SU-DHL-6 (cell line): ENCODE results near the gene ARHGAP20.

Experiments used
- H2AFZ ChIP-seq: fragments of 200-600 bp; sonication (generic); 2 replicates; pipeline ENCODE4 v1.6.1; 2014; ENCODE audit warnings: low read depth, mild to moderate bottlenecking, moderate library complexity, mixed read lengths, antibody characterized with exemption, low read length; ENCODE audit not compliant: severe bottlenecking
- H3F3A ChIP-seq: fragments of 200-600 bp; shearing (Covaris generic); 2 replicates; pipeline ENCODE4 v1.6.0; 2016; ENCODE audit warnings: antibody characterized with exemption, mild to moderate bottlenecking; ENCODE audit not compliant: insufficient read depth
- H3K27ac ChIP-seq: fragments of 200-600 bp; sonication (generic); 2 replicates; pipeline ENCODE4 v1.5.1; 2016; ENCODE audit warnings: low read depth, mild to moderate bottlenecking, low read length, moderate library complexity, mixed read lengths
- H3K27me3 ChIP-seq: fragments of 200-600 bp; sonication (generic), shearing (Covaris generic); 2 replicates; pipeline ENCODE4 v1.6.0; 2014; ENCODE audit warnings: mild to moderate bottlenecking, low read length
- H3K36me3 ChIP-seq: fragments of 200-600 bp; sonication (generic); 2 replicates; pipeline ENCODE4 v1.6.1; 2014; ENCODE audit warnings: mild to moderate bottlenecking, low read length, mixed read lengths
- H3K4me2 ChIP-seq: fragments of 300-600, 200-600 bp; shearing (Covaris generic), sonication (generic); 2 replicates; pipeline ENCODE4 v1.6.0; 2014; ENCODE audit warnings: low read length, low read depth, mild to moderate bottlenecking; ENCODE audit not compliant: poor library complexity, severe bottlenecking
- H3K4me3 ChIP-seq: fragments of 200-600 bp; sonication (generic); 2 replicates; pipeline ENCODE4 v1.5.1; 2014; ENCODE audit warnings: antibody characterized with exemption, low read length, mild to moderate bottlenecking, mixed read lengths; ENCODE audit not compliant: insufficient read depth, poor library complexity, severe bottlenecking
- H3K79me2 ChIP-seq: fragments of 200-600 bp; sonication (generic); 2 replicates; pipeline ENCODE4 v1.6.1; 2014; ENCODE audit warnings: mild to moderate bottlenecking, low read length, moderate library complexity; ENCODE audit not compliant: insufficient read depth
- H3K9ac ChIP-seq: fragments of 200-600 bp; sonication (generic); 2 replicates; pipeline ENCODE4 v1.7.0; 2014; ENCODE audit warnings: mild to moderate bottlenecking, low read length
- H3K9me2 ChIP-seq: fragments of 200-600 bp; sonication (generic); replicated peaks from 2 replicates; pipeline ENCODE4 v1.6.1; 2014; ENCODE audit warnings: low read length; ENCODE audit not compliant: insufficient read depth
- H3K9me3 ChIP-seq: fragments of 200-600 bp; sonication (generic); 2 replicates; pipeline ENCODE4 v1.6.1; 2014; ENCODE audit warnings: low read length, mixed read lengths; ENCODE audit not compliant: insufficient read depth
- H4K20me1 ChIP-seq: fragments of 200-600 bp; sonication (generic); 2 replicates; pipeline ENCODE4 v1.6.1; 2014; ENCODE audit warnings: low read depth, mild to moderate bottlenecking, antibody characterized with exemption, low read length, moderate library complexity, mixed read lengths
- CTCF ChIP-seq: fragments of 200-600 bp; sonication (generic); IDR thresholded peaks from one replicate; pipeline ENCODE4 v1.5.1; 2017; ENCODE audit warnings: antibody characterized with exemption, mild to moderate bottlenecking, low read length, moderate library complexity; ENCODE audit not compliant: insufficient read depth, poor library complexity, severe bottlenecking
- EZH2phosphoT487 ChIP-seq: fragments of 200-600 bp; sonication (generic), shearing (Covaris generic); conservative IDR thresholded peaks from 2 replicates; pipeline ENCODE4 v1.6.1; 2018; ENCODE audit warnings: mild to moderate bottlenecking, antibody characterized with exemption, low read length, moderate library complexity, mixed read lengths

Gene ARHGAP20

GRCh38 chr11:110735455-110736170, 23.4 kb upstream of the ARHGAP20 start:
- H3K9me3 ChIP-seq, result no peaks in the 10 kb centered on the region
- H2AFZ ChIP-seq, result no peak overlapping the region
- no peaks in the 10 kb centered on the region for H3K27me3 ChIP-seq
- TF ChIP-seq EZH2phosphoT487 (no peak), CTCF (no peak)
- H3K4me2 ChIP-seq, result no peak overlapping the region
- no peak overlapping the region for H3K27ac ChIP-seq
- no peaks in the 10 kb centered on the region for H3K9me2 ChIP-seq
- H3F3A ChIP-seq, result no peaks in the 10 kb centered on the region
- H4K20me1 ChIP-seq, result no peaks in the 10 kb centered on the region
- H3K9ac ChIP-seq, result no peak overlapping the region
- H3K4me3 ChIP-seq, result no peak overlapping the region
- H3K36me3 ChIP-seq, result no peaks in the 10 kb centered on the region
- no peaks in the 10 kb centered on the region for H3K79me2 ChIP-seq

- Histone ChIP-seq H3K4me3 (no peak overlapping the region), H3K27ac (no peak overlapping the region), H2AFZ (no peak overlapping the region), H4K20me1 (no peaks in the 10 kb centered on the region), H3K27me3 (no peaks in the 10 kb centered on the region), H3F3A (no peaks in the 10 kb centered on the region), H3K79me2 (no peaks in the 10 kb centered on the region), H3K4me2 (no peak overlapping the region), H3K36me3 (no peaks in the 10 kb centered on the region), H3K9ac (no peak overlapping the region), H3K9me2 (no peaks in the 10 kb centered on the region), H3K9me3 (no peaks in the 10 kb centered on the region)
- TF ChIP-seq CTCF (no peak), EZH2phosphoT487 (no peak)
These were observed 22.6 kb upstream of the ARHGAP20 start for GRCh38 chr11:110734790-110735189.

GRCh38 chr11:110730773-110731172, 18.5 kb upstream of the ARHGAP20 start:
- Histone ChIP-seq H3K4me2 (peak overlapping the region; percentile 4), H3K27ac (no peak overlapping the region), H3K79me2 (no peaks in the 10 kb centered on the region), H4K20me1 (no peaks in the 10 kb centered on the region), H3K27me3 (no peaks in the 10 kb centered on the region), H2AFZ (peak overlapping the region; percentile 30), H3F3A (no peaks in the 10 kb centered on the region), H3K36me3 (no peaks in the 10 kb centered on the region), H3K9me3 (no peaks in the 10 kb centered on the region; the same call in 1 of the 2 replicates), H3K9ac (no peak overlapping the region), H3K9me2 (no peaks in the 10 kb centered on the region), H3K4me3 (no peak overlapping the region)
- no peak for TF ChIP-seq CTCF
